WTC11 (cell line): Measurements from ENCODE around the gene GPC2. TPM values are rescaled to one million over a fixed set of nuclear protein-coding genes. Genes with fewer than 3 reads are reported as not detected.

Experiments used
- ATF1 ChIP-seq: sonication (generic); formaldehyde crosslinking; IDR thresholded peaks from 2 replicates; pipeline ENCODE4 v1.8.1; 2023; ENCODE audit warnings: mild to moderate bottlenecking, moderate library complexity, missing genetic modification reagents
- ATF2 ChIP-seq: sonication (generic); formaldehyde crosslinking; IDR thresholded peaks from 2 replicates; pipeline ENCODE4 v1.8.1; 2022; ENCODE audit warnings: low read depth, missing genetic modification reagents, borderline replicate concordance
- ETV6 ChIP-seq: sonication (generic); formaldehyde crosslinking; IDR thresholded peaks from 2 replicates; pipeline ENCODE4 v1.8.1; 2022; ENCODE audit warnings: mild to moderate bottlenecking, missing genetic modification reagents
- IRF1 ChIP-seq: sonication (generic); formaldehyde crosslinking; IDR thresholded peaks from 2 replicates; pipeline ENCODE4 v1.8.0; 2023; ENCODE audit warnings: missing genetic modification reagents
- JUN ChIP-seq: sonication (generic); formaldehyde crosslinking; IDR thresholded peaks from 2 replicates; pipeline ENCODE4 v1.8.0; 2023; ENCODE audit warnings: mild to moderate bottlenecking, missing genetic modification reagents
- KAT7 ChIP-seq: sonication (generic); formaldehyde crosslinking; IDR thresholded peaks from 2 replicates; pipeline ENCODE4 v1.8.1; 2023; ENCODE audit warnings: missing genetic modification reagents, mild to moderate bottlenecking, borderline replicate concordance
- MXD4 ChIP-seq: fragments of 250-450 bp; sonication (Bioruptor Pico); IDR thresholded peaks from 2 replicates; pipeline ENCODE4 v1.8.0; 2021; ENCODE audit warnings: mild to moderate bottlenecking, moderate library complexity, borderline replicate concordance
- MYBL2 ChIP-seq: sonication (generic); formaldehyde crosslinking; IDR thresholded peaks from 2 replicates; pipeline ENCODE4 v1.8.1; 2023; ENCODE audit warnings: mild to moderate bottlenecking, moderate library complexity, missing genetic modification reagents
- NFYB ChIP-seq: sonication (generic); formaldehyde crosslinking; conservative IDR thresholded peaks from 2 replicates; pipeline ENCODE4 v1.8.0; 2022; ENCODE audit warnings: low read depth, missing genetic modification reagents
- NR1H2 ChIP-seq: sonication (generic); formaldehyde crosslinking; IDR thresholded peaks from 2 replicates; pipeline ENCODE4 v1.9.0; 2021; ENCODE audit warnings: mild to moderate bottlenecking, moderate library complexity, missing genetic modification reagents
- NR2C2 ChIP-seq: sonication (generic); formaldehyde crosslinking; IDR thresholded peaks from 2 replicates; pipeline ENCODE4 v1.8.0; 2022; ENCODE audit warnings: mild to moderate bottlenecking, missing genetic modification reagents
- NR3C1 ChIP-seq: sonication (generic); formaldehyde crosslinking; conservative IDR thresholded peaks from 2 replicates; pipeline ENCODE4 v1.8.1; 2023; ENCODE audit warnings: low read depth, mild to moderate bottlenecking, missing genetic modification reagents
- RORB ChIP-seq: fragments of 250-450 bp; sonication (Bioruptor Pico); IDR thresholded peaks from 2 replicates; pipeline ENCODE4 v1.9.0; 2021; ENCODE audit warnings: mild to moderate bottlenecking
- SMAD3 ChIP-seq: sonication (generic); formaldehyde crosslinking; IDR thresholded peaks from 2 replicates; pipeline ENCODE4 v1.8.0; 2022; ENCODE audit warnings: missing genetic modification reagents, mild to moderate bottlenecking, borderline replicate concordance
- SMAD4 ChIP-seq: sonication (generic); formaldehyde crosslinking; IDR thresholded peaks from 2 replicates; pipeline ENCODE4 v1.8.0; 2022; ENCODE audit warnings: mild to moderate bottlenecking, missing genetic modification reagents
- ZNF121 ChIP-seq: sonication (generic); formaldehyde crosslinking; IDR thresholded peaks from 2 replicates; pipeline ENCODE4 v1.8.0; 2023; ENCODE audit warnings: missing genetic modification reagents
- ZNF219 ChIP-seq: sonication (generic); formaldehyde crosslinking; IDR thresholded peaks from 2 replicates; pipeline ENCODE4 v1.8.0; 2023; ENCODE audit warnings: missing genetic modification reagents, mild to moderate bottlenecking, borderline replicate concordance
- ZNF232 ChIP-seq: sonication (generic); formaldehyde crosslinking; IDR thresholded peaks from 2 replicates; pipeline ENCODE4 v1.8.0; 2022; ENCODE audit warnings: mild to moderate bottlenecking, missing genetic modification reagents
- ZNF671 ChIP-seq: fragments of 250-450 bp; sonication (Bioruptor Pico); IDR thresholded peaks from 2 replicates; pipeline ENCODE4 v1.8.0; 2021; ENCODE audit warnings: mild to moderate bottlenecking
- total RNA-seq: library from RNA; stranded (reverse); gene quantifications from 3 replicates; pipeline ENCODE4 v1.2.3, GENCODE V29; 2021
- TF ChIP-seq, protein P1 (sequence below): sonication (generic); formaldehyde crosslinking; IDR thresholded peaks from 2 replicates; pipeline ENCODE4 v1.8.0; 2023; ENCODE audit warnings: mild to moderate bottlenecking, missing genetic modification reagents
- TF ChIP-seq, protein P2 (sequence below): sonication (generic); formaldehyde crosslinking; IDR thresholded peaks from 2 replicates; pipeline ENCODE4 v1.8.0; 2022; ENCODE audit warnings: mild to moderate bottlenecking, missing genetic modification reagents
- TF ChIP-seq, protein P3 (sequence below): sonication (generic); formaldehyde crosslinking; IDR thresholded peaks from 2 replicates; pipeline ENCODE4 v1.8.1; 2022; ENCODE audit warnings: low read depth, mild to moderate bottlenecking, moderate library complexity, missing genetic modification reagents, borderline replicate concordance
- TF ChIP-seq, protein P4 (sequence below): sonication (generic); formaldehyde crosslinking; IDR thresholded peaks from 2 replicates; pipeline ENCODE4 v1.8.0; 2022; ENCODE audit warnings: mild to moderate bottlenecking, missing genetic modification reagents
- TF ChIP-seq, protein P5 (sequence below): sonication (generic); formaldehyde crosslinking; IDR thresholded peaks from 2 replicates; pipeline ENCODE4 v1.8.1; 2023; ENCODE audit warnings: mild to moderate bottlenecking, missing genetic modification reagents, borderline replicate concordance
- TF ChIP-seq, protein P6 (sequence below): fragments of 250-450 bp; sonication (Bioruptor Pico); IDR thresholded peaks from 2 replicates; pipeline ENCODE4 v1.9.0; 2021; ENCODE audit warnings: moderate library complexity, mild to moderate bottlenecking, inconsistent platforms, borderline replicate concordance
- TF ChIP-seq, protein P7 (sequence below): sonication (generic); formaldehyde crosslinking; IDR thresholded peaks from 2 replicates; pipeline ENCODE4 v1.8.1; 2023; ENCODE audit warnings: mild to moderate bottlenecking, missing genetic modification reagents, moderate library complexity

GPC2 gene
- total RNA-seq, 1 experiment from 2014 or later = 52.1 TPM

DNA sequence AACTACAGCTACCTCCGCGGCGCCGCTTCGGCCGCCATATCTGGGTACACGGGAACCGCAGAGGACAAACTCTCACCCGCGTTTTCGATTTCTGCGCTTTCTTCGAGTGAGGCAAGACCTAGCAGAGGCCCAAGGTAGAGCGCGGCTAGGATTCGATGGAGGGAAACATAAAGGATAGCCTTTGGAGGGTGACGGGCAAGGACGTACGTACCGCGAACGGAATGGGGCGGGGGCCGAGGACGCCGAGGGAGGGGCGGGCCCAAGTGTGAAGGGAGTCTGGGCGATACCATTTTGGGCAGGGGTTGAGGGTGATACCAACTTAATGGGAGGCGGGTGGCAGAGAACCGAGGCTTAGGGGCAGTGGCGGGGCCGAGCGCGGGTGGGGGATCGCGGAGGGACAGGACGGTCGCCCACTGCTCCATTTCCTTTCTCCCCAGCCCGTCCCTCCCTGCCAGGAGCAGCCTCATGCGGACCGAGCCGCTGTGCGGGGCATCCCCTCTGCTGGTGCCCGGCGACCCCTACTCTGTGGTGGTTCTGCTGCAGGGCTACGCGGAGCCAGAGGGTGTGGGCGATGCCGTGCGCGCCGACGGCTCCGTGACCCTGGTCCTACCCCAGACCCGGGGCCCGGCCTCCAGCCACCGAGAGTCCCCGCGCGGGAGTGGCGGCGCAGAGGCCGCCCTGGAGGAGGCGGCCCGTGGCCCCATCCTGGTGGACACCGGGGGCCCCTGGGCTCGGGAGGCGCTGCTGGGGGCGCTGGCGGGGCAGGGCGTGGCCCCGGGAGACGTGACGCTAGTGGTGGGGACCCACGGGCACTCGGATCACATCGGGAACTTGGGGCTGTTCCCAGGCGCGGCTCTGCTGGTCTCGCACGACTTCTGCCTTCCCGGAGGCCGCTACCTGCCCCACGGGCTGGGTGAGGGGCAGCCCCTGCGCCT, 50.0 kb downstream of the GPC2 start, which contains the start of gene MBLAC1 (continued):
- TF ChIP-seq, protein P1, sequence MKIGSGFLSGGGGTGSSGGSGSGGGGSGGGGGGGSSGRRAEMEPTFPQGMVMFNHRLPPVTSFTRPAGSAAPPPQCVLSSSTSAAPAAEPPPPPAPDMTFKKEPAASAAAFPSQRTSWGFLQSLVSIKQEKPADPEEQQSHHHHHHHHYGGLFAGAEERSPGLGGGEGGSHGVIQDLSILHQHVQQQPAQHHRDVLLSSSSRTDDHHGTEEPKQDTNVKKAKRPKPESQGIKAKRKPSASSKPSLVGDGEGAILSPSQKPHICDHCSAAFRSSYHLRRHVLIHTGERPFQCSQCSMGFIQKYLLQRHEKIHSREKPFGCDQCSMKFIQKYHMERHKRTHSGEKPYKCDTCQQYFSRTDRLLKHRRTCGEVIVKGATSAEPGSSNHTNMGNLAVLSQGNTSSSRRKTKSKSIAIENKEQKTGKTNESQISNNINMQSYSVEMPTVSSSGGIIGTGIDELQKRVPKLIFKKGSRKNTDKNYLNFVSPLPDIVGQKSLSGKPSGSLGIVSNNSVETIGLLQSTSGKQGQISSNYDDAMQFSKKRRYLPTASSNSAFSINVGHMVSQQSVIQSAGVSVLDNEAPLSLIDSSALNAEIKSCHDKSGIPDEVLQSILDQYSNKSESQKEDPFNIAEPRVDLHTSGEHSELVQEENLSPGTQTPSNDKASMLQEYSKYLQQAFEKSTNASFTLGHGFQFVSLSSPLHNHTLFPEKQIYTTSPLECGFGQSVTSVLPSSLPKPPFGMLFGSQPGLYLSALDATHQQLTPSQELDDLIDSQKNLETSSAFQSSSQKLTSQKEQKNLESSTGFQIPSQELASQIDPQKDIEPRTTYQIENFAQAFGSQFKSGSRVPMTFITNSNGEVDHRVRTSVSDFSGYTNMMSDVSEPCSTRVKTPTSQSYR (CRISPR knock-in tag) = no peak
- TF ChIP-seq ZNF232 (CRISPR knock-in tag) (no peak), NR3C1 (CRISPR knock-in tag) (no peak), ATF1 (no peak; the same call in 1 of the 2 replicates), MYBL2 (CRISPR knock-in tag) (no peak), SMAD3 (0 out of 2 replicates have a peak, but pooled peaks have one; percentile 32), JUN (CRISPR knock-in tag) (no peak), NFYB (CRISPR knock-in tag) (0 out of 2 replicates have a peak, but pooled peaks have one; percentile 12), KAT7 (CRISPR knock-in tag) (no peak; the same call in 1 of the 2 replicates), IRF1 (0 out of 2 replicates have a peak, but pooled peaks have one; percentile 2), MXD4 (CRISPR knock-in tag) (no peak), NR2C2 (no peak), NR1H2 (CRISPR knock-in tag) (no peak), ZNF671 (CRISPR knock-in tag) (no peak), SMAD4 (CRISPR knock-in tag) (no peak), ZNF219 (no peak), ZNF121 (no peak), ATF2 (no peak), RORB (CRISPR knock-in tag) (no peak), ETV6 (CRISPR knock-in tag) (peak; percentile 60; the same call in 1 of the 2 replicates)
- TF ChIP-seq, protein P2, sequence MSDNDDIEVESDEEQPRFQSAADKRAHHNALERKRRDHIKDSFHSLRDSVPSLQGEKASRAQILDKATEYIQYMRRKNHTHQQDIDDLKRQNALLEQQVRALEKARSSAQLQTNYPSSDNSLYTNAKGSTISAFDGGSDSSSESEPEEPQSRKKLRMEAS (CRISPR knock-in tag) = peak; percentile 41
- TF ChIP-seq, protein P3, sequence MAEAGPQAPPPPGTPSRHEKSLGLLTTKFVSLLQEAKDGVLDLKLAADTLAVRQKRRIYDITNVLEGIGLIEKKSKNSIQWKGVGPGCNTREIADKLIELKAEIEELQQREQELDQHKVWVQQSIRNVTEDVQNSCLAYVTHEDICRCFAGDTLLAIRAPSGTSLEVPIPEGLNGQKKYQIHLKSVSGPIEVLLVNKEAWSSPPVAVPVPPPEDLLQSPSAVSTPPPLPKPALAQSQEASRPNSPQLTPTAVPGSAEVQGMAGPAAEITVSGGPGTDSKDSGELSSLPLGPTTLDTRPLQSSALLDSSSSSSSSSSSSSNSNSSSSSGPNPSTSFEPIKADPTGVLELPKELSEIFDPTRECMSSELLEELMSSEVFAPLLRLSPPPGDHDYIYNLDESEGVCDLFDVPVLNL (CRISPR knock-in tag) = no peak
- TF ChIP-seq, protein P4, sequence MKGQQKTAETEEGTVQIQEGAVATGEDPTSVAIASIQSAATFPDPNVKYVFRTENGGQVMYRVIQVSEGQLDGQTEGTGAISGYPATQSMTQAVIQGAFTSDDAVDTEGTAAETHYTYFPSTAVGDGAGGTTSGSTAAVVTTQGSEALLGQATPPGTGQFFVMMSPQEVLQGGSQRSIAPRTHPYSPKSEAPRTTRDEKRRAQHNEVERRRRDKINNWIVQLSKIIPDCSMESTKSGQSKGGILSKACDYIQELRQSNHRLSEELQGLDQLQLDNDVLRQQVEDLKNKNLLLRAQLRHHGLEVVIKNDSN (CRISPR knock-in tag) = no peak
- TF ChIP-seq, protein P5, sequence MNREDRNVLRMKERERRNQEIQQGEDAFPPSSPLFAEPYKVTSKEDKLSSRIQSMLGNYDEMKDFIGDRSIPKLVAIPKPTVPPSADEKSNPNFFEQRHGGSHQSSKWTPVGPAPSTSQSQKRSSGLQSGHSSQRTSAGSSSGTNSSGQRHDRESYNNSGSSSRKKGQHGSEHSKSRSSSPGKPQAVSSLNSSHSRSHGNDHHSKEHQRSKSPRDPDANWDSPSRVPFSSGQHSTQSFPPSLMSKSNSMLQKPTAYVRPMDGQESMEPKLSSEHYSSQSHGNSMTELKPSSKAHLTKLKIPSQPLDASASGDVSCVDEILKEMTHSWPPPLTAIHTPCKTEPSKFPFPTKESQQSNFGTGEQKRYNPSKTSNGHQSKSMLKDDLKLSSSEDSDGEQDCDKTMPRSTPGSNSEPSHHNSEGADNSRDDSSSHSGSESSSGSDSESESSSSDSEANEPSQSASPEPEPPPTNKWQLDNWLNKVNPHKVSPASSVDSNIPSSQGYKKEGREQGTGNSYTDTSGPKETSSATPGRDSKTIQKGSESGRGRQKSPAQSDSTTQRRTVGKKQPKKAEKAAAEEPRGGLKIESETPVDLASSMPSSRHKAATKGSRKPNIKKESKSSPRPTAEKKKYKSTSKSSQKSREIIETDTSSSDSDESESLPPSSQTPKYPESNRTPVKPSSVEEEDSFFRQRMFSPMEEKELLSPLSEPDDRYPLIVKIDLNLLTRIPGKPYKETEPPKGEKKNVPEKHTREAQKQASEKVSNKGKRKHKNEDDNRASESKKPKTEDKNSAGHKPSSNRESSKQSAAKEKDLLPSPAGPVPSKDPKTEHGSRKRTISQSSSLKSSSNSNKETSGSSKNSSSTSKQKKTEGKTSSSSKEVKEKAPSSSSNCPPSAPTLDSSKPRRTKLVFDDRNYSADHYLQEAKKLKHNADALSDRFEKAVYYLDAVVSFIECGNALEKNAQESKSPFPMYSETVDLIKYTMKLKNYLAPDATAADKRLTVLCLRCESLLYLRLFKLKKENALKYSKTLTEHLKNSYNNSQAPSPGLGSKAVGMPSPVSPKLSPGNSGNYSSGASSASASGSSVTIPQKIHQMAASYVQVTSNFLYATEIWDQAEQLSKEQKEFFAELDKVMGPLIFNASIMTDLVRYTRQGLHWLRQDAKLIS (CRISPR knock-in tag) = 0 out of 2 replicates have a peak, but pooled peaks have one; percentile 18
- TF ChIP-seq, protein P6, sequence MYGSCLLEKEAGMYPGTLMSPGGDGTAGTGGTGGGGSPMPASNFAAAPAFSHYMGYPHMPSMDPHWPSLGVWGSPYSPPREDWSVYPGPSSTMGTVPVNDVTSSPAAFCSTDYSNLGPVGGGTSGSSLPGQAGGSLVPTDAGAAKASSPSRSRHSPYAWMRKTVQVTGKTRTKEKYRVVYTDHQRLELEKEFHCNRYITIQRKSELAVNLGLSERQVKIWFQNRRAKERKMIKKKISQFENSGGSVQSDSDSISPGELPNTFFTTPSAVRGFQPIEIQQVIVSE = no peak
- TF ChIP-seq, protein P7, sequence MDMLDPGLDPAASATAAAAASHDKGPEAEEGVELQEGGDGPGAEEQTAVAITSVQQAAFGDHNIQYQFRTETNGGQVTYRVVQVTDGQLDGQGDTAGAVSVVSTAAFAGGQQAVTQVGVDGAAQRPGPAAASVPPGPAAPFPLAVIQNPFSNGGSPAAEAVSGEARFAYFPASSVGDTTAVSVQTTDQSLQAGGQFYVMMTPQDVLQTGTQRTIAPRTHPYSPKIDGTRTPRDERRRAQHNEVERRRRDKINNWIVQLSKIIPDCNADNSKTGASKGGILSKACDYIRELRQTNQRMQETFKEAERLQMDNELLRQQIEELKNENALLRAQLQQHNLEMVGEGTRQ (CRISPR knock-in tag) = no peak
